GM12801 (cell line): ENCODE results near the gene SULT1E1.

Source experiments
- TF ChIP-seq, protein P1 (sequence below): IDR thresholded peaks from one replicate; pipeline ENCODE4 v1.5.1; 2011; ENCODE audit warnings: control low read depth; ENCODE audit not compliant: insufficient read length; ENCODE audit errors: extremely low read depth

SULT1E1 gene

DNA sequence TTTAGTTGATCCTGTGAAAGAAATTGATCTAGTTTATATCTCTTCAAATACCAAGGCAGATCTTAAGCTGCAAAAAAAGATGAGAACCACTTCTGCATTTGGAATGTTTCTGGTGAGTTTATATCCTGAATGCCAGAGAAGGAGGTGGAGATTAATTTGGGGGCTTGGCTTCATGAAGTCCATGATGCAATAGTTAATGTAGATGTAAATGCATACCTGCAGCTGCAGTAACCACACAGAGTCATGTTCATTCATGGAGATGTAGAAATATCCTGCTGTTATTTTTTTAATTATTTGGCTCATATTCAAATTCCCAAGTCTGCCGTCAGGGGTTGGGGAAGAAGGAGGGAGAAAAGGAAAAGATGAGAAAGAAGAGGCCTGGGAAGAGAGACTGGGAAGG lies at the start of gene SULT1E1:
SULT1E1 (minus strand) TSS at position 94 of the 400 bp plus-strand sequence. CDS start 2,501 bp downstream, outside the sequence.
- TF ChIP-seq, protein P1, sequence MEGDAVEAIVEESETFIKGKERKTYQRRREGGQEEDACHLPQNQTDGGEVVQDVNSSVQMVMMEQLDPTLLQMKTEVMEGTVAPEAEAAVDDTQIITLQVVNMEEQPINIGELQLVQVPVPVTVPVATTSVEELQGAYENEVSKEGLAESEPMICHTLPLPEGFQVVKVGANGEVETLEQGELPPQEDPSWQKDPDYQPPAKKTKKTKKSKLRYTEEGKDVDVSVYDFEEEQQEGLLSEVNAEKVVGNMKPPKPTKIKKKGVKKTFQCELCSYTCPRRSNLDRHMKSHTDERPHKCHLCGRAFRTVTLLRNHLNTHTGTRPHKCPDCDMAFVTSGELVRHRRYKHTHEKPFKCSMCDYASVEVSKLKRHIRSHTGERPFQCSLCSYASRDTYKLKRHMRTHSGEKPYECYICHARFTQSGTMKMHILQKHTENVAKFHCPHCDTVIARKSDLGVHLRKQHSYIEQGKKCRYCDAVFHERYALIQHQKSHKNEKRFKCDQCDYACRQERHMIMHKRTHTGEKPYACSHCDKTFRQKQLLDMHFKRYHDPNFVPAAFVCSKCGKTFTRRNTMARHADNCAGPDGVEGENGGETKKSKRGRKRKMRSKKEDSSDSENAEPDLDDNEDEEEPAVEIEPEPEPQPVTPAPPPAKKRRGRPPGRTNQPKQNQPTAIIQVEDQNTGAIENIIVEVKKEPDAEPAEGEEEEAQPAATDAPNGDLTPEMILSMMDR, result no peak

- TF ChIP-seq, protein P1, result no peak
These were observed 49.2 kb upstream of the SULT1E1 start for GRCh38 chr4:69909195-69909594.

- TF ChIP-seq, protein P1, result no peak
These were observed 47.2 kb upstream of the SULT1E1 start for GRCh38 chr4:69907151-69907550.

DNA sequence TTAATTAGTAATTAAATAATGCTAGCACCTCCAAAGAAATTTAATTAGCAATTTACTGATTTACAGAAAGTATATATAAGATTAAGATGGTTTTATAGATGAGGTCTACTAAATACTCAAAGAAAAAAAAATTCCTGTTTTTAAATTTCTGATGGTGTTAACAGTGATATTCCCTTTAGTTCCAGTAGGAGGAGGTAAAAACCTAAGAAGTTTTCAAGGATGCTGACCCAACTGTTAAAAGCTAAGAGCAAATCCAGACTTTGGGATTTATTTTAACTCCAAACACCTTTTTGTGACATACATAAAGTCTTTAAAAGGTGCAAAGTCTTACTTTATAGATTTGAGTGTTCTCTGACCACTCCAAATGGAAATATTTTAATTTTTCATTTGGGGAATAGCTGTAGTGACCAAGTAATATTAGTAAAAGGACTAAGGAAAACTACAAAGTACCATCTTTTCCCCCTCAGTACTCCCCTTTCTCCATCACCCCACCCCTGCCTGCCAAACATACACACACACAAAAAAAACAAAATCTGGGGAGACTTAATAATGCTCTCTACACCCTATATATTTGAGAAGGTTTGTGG lies 36.7 kb upstream of the SULT1E1 start:
- TF ChIP-seq, protein P1, result no peak

DNA sequence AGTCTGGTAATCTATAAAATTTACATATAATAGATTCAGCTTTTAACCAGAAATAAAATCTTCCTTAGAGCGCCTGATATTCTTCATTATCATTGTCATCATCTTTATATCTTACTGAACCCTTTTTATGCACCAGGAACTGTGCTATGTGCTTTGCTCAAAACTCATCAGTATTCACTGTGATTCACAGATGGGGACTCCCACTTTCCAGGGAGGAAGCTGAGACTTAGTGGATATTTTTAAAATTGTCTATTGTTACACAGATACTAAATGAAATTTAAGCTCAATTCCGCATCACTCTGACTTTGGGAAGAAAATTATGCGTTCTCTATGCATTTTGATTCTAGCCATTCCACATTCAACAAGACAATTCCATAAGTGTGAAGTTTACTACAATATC lies 34.8 kb upstream of the SULT1E1 start:
- TF ChIP-seq, protein P1, result no peak

- TF ChIP-seq, protein P1, result no peak
These were observed 34.2 kb upstream of the SULT1E1 start for GRCh38 chr4:69894186-69894585.

DNA sequence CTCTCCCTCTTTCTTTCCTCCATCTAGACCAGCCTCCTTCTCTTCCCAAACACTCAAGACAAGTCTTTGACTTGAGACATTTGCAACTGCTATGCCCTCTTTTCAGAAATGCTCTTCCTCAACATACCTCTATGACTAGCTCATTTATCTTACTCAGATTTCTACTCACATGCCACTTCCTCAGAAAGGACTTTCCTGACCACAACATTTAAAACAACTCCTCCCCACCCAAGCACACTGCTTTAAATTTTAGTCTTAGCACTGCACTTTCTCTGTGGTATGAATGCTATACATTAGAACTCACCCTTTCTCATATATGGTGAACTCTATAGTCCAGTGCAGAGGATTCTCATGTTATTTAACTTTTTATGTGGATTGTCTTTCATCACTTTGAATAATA lies 28.4 kb upstream of the SULT1E1 start:
- TF ChIP-seq, protein P1, result no peak
